Measurements from ENCODE around the gene ART5.
"Not testable (repeated sequence)": the region's sequence is repeated elsewhere in the genome, so short reads cannot be mapped to it uniquely, and the experiment has no call there.

DNA sequence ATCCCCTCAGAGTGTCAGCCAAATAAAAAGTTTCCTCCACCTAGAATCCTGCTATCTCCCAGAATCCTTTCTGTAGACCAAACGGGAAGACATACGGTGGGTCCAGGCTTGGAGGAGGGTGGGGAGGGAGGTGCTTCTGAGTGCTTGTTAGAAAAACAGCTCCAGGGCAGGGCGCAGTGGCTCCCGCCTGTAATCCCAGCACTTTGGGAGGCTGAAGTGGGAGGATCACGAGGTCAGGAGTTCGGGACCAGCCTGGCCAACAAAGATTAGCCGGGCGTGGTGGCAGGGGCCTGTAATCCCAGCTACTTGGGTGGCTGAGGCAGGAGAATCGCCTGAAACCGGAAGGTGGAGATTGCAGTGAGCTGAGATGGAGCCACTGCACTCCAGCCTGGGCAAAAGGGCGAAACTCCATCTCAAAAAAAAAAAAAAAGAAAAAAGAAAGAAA lies 1.3 kb upstream of the ART5 start:
- TF ChIP-seq, protein P1, sequence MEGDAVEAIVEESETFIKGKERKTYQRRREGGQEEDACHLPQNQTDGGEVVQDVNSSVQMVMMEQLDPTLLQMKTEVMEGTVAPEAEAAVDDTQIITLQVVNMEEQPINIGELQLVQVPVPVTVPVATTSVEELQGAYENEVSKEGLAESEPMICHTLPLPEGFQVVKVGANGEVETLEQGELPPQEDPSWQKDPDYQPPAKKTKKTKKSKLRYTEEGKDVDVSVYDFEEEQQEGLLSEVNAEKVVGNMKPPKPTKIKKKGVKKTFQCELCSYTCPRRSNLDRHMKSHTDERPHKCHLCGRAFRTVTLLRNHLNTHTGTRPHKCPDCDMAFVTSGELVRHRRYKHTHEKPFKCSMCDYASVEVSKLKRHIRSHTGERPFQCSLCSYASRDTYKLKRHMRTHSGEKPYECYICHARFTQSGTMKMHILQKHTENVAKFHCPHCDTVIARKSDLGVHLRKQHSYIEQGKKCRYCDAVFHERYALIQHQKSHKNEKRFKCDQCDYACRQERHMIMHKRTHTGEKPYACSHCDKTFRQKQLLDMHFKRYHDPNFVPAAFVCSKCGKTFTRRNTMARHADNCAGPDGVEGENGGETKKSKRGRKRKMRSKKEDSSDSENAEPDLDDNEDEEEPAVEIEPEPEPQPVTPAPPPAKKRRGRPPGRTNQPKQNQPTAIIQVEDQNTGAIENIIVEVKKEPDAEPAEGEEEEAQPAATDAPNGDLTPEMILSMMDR (conservative IDR thresholded peaks at IDR 0.05 in 1 of 2, IDR thresholded peaks at IDR 0.05 in 1 of 2; ENCODE audit: low read depth in 1 of 2, low read length in 2 of 2), result not testable (repeated sequence)
- TF ChIP-seq EZH2 (IDR thresholded peaks at IDR 0.05; ENCODE audit: low read length, missing control alignments), result not testable (repeated sequence)

Measured in fibroblast of lung (primary cell).